Neural cell (in vitro differentiated cells): ENCODE data around the gene PID1.

Source experiments
- CTCF ChIP-seq: fragments of 450-650 bp; IDR thresholded peaks from 2 replicates; pipeline ENCODE4 v1.5.1; 2014; ENCODE audit warnings: antibody characterized with exemption, mild to moderate bottlenecking, moderate library complexity; ENCODE audit not compliant: poor library complexity, severe bottlenecking
- EZH2 ChIP-seq: fragments of 200-600, 300-800 bp; shearing (Covaris generic), sonication (generic); IDR thresholded peaks from 2 replicates; pipeline ENCODE4 v1.6.1; 2014; ENCODE audit warnings: antibody characterized with exemption, low read length, borderline replicate concordance, mild to moderate bottlenecking; ENCODE audit not compliant: insufficient read depth, poor library complexity, severe bottlenecking
- POLR2AphosphoS5 ChIP-seq: IDR thresholded peaks from 2 replicates; pipeline ENCODE4 v1.6.1; 2012
- SMC3 ChIP-seq: fragments of 450-650 bp; conservative IDR thresholded peaks from 2 replicates; pipeline ENCODE4 v1.6.1; 2014; ENCODE audit warnings: antibody characterized with exemption, mild to moderate bottlenecking, moderate library complexity; ENCODE audit not compliant: poor library complexity
- TAF1 ChIP-seq: IDR thresholded peaks from 2 replicates; pipeline ENCODE4 v1.6.1; 2012; ENCODE audit warnings: low read depth
- TF ChIP-seq, protein P1 (sequence below): IDR thresholded peaks from 2 replicates; pipeline ENCODE4 v1.6.1; 2012; ENCODE audit warnings: borderline replicate concordance

DNA sequence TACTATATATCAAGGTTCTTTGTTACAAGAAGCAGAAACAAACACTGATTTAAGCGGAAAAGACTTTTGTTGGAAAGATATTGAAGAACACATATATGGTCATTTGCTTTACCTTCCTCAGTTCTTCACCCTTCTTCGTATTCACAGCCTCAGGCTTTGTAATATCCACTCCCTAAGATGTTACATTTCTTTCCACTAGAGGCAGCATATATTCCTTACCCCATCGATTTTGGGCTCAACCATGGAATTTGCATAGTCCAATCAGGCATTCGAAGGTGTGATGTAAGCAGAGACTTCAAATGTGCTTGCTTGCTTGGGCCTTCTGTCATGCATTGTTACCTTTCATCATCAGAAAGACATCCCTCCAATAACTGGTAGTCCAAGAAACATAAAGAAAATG lies 287.4 kb downstream of the PID1 start:
- no peak for TF ChIP-seq CTCF
- no peak for TF ChIP-seq TAF1
- TF ChIP-seq POLR2AphosphoS5 = no peak
- TF ChIP-seq EZH2 = no peak
- TF ChIP-seq, protein P1, sequence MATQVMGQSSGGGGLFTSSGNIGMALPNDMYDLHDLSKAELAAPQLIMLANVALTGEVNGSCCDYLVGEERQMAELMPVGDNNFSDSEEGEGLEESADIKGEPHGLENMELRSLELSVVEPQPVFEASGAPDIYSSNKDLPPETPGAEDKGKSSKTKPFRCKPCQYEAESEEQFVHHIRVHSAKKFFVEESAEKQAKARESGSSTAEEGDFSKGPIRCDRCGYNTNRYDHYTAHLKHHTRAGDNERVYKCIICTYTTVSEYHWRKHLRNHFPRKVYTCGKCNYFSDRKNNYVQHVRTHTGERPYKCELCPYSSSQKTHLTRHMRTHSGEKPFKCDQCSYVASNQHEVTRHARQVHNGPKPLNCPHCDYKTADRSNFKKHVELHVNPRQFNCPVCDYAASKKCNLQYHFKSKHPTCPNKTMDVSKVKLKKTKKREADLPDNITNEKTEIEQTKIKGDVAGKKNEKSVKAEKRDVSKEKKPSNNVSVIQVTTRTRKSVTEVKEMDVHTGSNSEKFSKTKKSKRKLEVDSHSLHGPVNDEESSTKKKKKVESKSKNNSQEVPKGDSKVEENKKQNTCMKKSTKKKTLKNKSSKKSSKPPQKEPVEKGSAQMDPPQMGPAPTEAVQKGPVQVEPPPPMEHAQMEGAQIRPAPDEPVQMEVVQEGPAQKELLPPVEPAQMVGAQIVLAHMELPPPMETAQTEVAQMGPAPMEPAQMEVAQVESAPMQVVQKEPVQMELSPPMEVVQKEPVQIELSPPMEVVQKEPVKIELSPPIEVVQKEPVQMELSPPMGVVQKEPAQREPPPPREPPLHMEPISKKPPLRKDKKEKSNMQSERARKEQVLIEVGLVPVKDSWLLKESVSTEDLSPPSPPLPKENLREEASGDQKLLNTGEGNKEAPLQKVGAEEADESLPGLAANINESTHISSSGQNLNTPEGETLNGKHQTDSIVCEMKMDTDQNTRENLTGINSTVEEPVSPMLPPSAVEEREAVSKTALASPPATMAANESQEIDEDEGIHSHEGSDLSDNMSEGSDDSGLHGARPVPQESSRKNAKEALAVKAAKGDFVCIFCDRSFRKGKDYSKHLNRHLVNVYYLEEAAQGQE = no peak
- TF ChIP-seq SMC3 = no peak
